ENCODE results near the gene FFAR4. TPM values are rescaled to one million over a fixed set of nuclear protein-coding genes. Genes with fewer than 3 reads are reported as not detected.

FFAR4 gene
- total and polyA plus RNA-seq, 2 donors (not counting 3 experiments of a cell fraction or from before 2014, with no cell fraction given) = not detected

GRCh38 chr10:93584445-93584844 is 18.0 kb downstream of the FFAR4 start:
- Histone ChIP-seq H3K4me1 (ENCODE audit: control insufficient read depth, extremely low read depth, insufficient read depth, low read length) (no peaks in the 10 kb centered on the region), H3K4me2 (ENCODE audit: insufficient read depth, low read length) (no peak overlapping the region), H3K27me3 (ENCODE audit: control insufficient read depth in 2 of 2, insufficient read depth in 2 of 2, low read length in 2 of 2) (no peaks in the 10 kb centered on the region), H3K9me1 (replicated peaks; ENCODE audit: control insufficient read depth, extremely low read depth, insufficient read depth, low read length) (no peaks in the 10 kb centered on the region), H3K36me3 (ENCODE audit: control insufficient read depth in 2 of 2, extremely low read depth in 1 of 2, insufficient read depth in 2 of 2, low read length in 2 of 2) (no peaks in the 10 kb centered on the region), H3K79me2 (ENCODE audit: control insufficient read depth, insufficient read depth, low read length) (no peaks in the 10 kb centered on the region), H3K4me3 (replicated peaks in 1 of 3; ENCODE audit: insufficient read depth in 1 of 3, low read depth in 1 of 3, low read length in 3 of 3) (no peak overlapping the region), H3K27ac (ENCODE audit: insufficient read depth, low read depth, low read length) (no peak overlapping the region), H3K9ac (replicated peaks; ENCODE audit: extremely low read depth, insufficient read depth, low read length) (no peak overlapping the region), H2AFZ (ENCODE audit: low read depth, low read length) (no peak overlapping the region), H4K20me1 (replicated peaks; ENCODE audit: control insufficient read depth, extremely low read depth, insufficient read depth, low read length) (no peaks in the 10 kb centered on the region), H3K9me3 (replicated peaks; ENCODE audit: control insufficient read depth, insufficient read depth, low read length) (no peaks in the 10 kb centered on the region)
- dilution Hi-C loops (cut with MboI; ENCODE audit: extremely low pct_ligation_motif_present, low sequenced_read_pairs) = no loop called here
- no peak for TF ChIP-seq POLR2A (IDR thresholded peaks at IDR 0.05; ENCODE audit: low read depth, low read length)
- TF ChIP-seq JUN (IDR thresholded peaks at IDR 0.05; ENCODE audit: borderline replicate concordance, insufficient read depth, insufficient read length, low read depth) = no peak
- TF ChIP-seq POLR2AphosphoS5 (IDR thresholded peaks at IDR 0.05; ENCODE audit: insufficient read depth, low read depth, low read length) = no peak
- TF ChIP-seq GATA2 (IDR thresholded peaks at IDR 0.05; ENCODE audit: insufficient read depth, insufficient read length, low read depth, low read length) = no peak
- no peak for TF ChIP-seq MYC (IDR thresholded peaks at IDR 0.05; ENCODE audit: low read depth, low read length)
- TF ChIP-seq EZH2 (IDR thresholded peaks at IDR 0.05; ENCODE audit: borderline replicate concordance, low read depth, low read length, severe bottlenecking) = no peak
- no peak for TF ChIP-seq FOS (IDR thresholded peaks at IDR 0.05; ENCODE audit: borderline replicate concordance, insufficient read depth, low read length)
- no peak for TF ChIP-seq MAX (IDR thresholded peaks at IDR 0.05; ENCODE audit: insufficient read depth, insufficient read length)
- no peak for TF ChIP-seq CTCF (IDR thresholded peaks at IDR 0.05; ENCODE audit: extremely low read depth in 1 of 2, insufficient read depth in 1 of 2, low read depth in 1 of 2, low read length in 2 of 2)
- ChIA-PET CTCF (interaction anchor here (1.4 kb wide), 1 partner anchor 30 kb away, joined by 7 read pairs; no protein-coding TSS in a partner anchor), POLR2A (interaction anchor here (0.6 kb wide), 1 partner anchor 154 kb away, joined by 3 read pairs; no protein-coding TSS in a partner anchor)
- intact Hi-C loops (cut with micrococcal nuclease) = no loop called here
- no peak for DNase-seq (ENCODE audit: low read depth, low spot score)
- no peak for FAIRE-seq
- no TSS peak for BruUV-seq (replicated peaks)
